Gastroesophageal sphincter (tissue), 4 donors: ENCODE measurements around the gene ADRA2A. TPM values are rescaled to one million over a fixed set of nuclear protein-coding genes. Genes with fewer than 3 reads are reported as not detected.
A peak's percentile ranks its signal among the peaks of the same experiment; 100 is the strongest.

Experiments
- ATAC-seq: fragments of 150-250 bp; one replicate; pipeline ENCODE4 v1.9.1; 2016; ENCODE audit warnings: mild to moderate bottlenecking, moderate library complexity
- H3K27ac ChIP-seq, 4 donors: fragments of 200-600 bp; sonication (generic) in 3 of 4; 1 replicate in 3 of 4; 2 replicates in 1 of 4; pipeline ENCODE4 v1.5.1; 2016 to 2019
- H3K27me3 ChIP-seq: fragments of 200-600 bp; sonication (generic); one replicate; pipeline ENCODE4 v1.5.1; 2019
- H3K36me3 ChIP-seq, 2 donors: fragments of 200-600 bp; sonication (generic); one replicate each; pipeline ENCODE4 v1.5.1; 2019; ENCODE audit warnings: control low read depth in 1 of 2
- H3K4me1 ChIP-seq, 3 donors: fragments of 200-600 bp; sonication (generic); 1 replicate in 2 of 3; 2 replicates in 1 of 3; pipeline ENCODE4 v1.5.1; 2016 to 2019; ENCODE audit warnings: control low read depth in 2 of 3
- H3K4me3 ChIP-seq, 2 donors: fragments of 200-600 bp; sonication (generic); one replicate each; pipeline ENCODE4 v1.5.1; 2019; ENCODE audit warnings: mild to moderate bottlenecking in 1 of 2, moderate library complexity in 1 of 2
- H3K9me3 ChIP-seq, 3 donors: fragments of 200-600 bp; sonication (generic); one replicate each; pipeline ENCODE4 v1.5.1; 2017 to 2019; ENCODE audit warnings: control low read depth in 2 of 3
- CTCF ChIP-seq, 4 experiments: fragments of 200-600 bp in 2 of 4; fragments of 450-650 bp in 2 of 4; sonication (generic) in 1 of 4; IDR thresholded peaks; one replicate each; pipeline ENCODE4 v1.5.1; 2017 to 2019; ENCODE audit warnings: antibody characterized with exemption in 4 of 4, mild to moderate bottlenecking in 2 of 4, moderate library complexity in 2 of 4
- EP300 ChIP-seq: sonication (generic); formaldehyde crosslinking; IDR thresholded peaks from one replicate; pipeline ENCODE4 v1.6.1; 2017; ENCODE audit warnings: antibody characterized with exemption, mild to moderate bottlenecking
- POLR2A ChIP-seq, 2 donors: fragments of 450-650 bp; IDR thresholded peaks; one replicate each; pipeline ENCODE4 v1.6.1; 2017; ENCODE audit warnings: antibody characterized with exemption in 2 of 2, mild to moderate bottlenecking in 2 of 2, moderate library complexity in 1 of 2
- POLR2AphosphoS5 ChIP-seq: sonication (generic); formaldehyde crosslinking; IDR thresholded peaks from one replicate; pipeline ENCODE4 v1.6.1; 2017; ENCODE audit warnings: antibody characterized with exemption
- WGBS, 2 donors: methylation state at CpG; one replicate each; pipeline ENCODE4 v1.1.5; 2018; ENCODE audit warnings: low coverage in 1 of 2; 5-methylcytosine and 5-hydroxymethylcytosine counted together
- total RNA-seq, 4 donors: library from RNA; depleted of rRNA; stranded (reverse); fragments of >200 nt; gene quantifications; one replicate each; pipeline ENCODE4 v1.1.0, GENCODE V29; 2016

Gene ADRA2A
- total RNA-seq, 4 donors from 2014 or later, result 0.62 to 2.7 (median 1.6) TPM

DNA sequence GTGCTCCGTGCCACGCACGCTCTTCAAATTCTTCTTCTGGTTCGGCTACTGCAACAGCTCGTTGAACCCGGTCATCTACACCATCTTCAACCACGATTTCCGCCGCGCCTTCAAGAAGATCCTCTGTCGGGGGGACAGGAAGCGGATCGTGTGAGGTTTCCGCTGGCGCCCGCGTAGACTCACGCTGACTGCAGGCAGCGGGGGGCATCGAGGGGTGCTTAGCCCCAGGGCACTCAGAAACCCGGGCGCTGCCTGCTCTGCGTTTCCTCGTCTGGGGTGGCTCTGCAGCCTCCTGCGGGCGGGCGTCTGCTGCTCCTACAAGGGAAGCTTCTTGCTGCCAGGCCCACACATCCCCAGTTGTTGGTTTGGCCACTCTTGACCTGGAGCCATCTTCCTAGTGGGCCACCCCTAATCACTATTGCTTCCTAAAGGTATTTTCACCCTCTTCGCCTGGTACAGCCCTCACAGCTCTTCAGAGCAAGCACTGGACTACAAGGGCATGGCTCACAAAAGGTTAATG is 2.5 kb downstream of the ADRA2A start:
- Histone ChIP-seq H3K27ac (no peak overlapping the region), H3K27me3 (peaks cover 78% of the 10 kb centered on the region), H3K4me1 (peaks cover 0 to 40% (median 22%) of the 10 kb centered on the region in 3 donors), H3K4me3 (peak overlapping the region in 1 of 2 donors; percentile 53), H3K36me3 (no peaks in the 10 kb centered on the region), H3K9me3 (no peaks in the 10 kb centered on the region)
- no peak for ATAC-seq
- TF ChIP-seq POLR2A (IDR thresholded peaks at IDR 0.05) (no peak), EP300 (no peak), POLR2AphosphoS5 (no peak), CTCF (IDR thresholded peaks at IDR 0.05) (no peak)
- WGBS, 2 donors, result 61% methylated on average over 6 of the region's 28 CpGs; no CpG with 5 or more reads in 1 of the 2 donors

- H3K4me3 ChIP-seq, result no peak overlapping the region
- TF ChIP-seq POLR2A (IDR thresholded peaks at IDR 0.05) (no peak), POLR2AphosphoS5 (no peak), CTCF (IDR thresholded peaks at IDR 0.05) (no peak), EP300 (no peak)
- no peak for ATAC-seq
- no peaks in the 10 kb centered on the region for H3K9me3 ChIP-seq
- peaks cover 73% of the 10 kb centered on the region for H3K27me3 ChIP-seq
- no peaks in the 10 kb centered on the region for H3K36me3 ChIP-seq
- WGBS, 2 donors, result 82 to 87% methylated on average over 2 to 3 of the region's 5 CpGs
- H3K4me1 ChIP-seq, result peaks cover 0 to 40% (median 22%) of the 10 kb centered on the region in 3 donors
- no peak overlapping the region for H3K27ac ChIP-seq
These were observed 3.0 kb downstream of the ADRA2A start for GRCh38 chr10:111079781-111080180.

DNA sequence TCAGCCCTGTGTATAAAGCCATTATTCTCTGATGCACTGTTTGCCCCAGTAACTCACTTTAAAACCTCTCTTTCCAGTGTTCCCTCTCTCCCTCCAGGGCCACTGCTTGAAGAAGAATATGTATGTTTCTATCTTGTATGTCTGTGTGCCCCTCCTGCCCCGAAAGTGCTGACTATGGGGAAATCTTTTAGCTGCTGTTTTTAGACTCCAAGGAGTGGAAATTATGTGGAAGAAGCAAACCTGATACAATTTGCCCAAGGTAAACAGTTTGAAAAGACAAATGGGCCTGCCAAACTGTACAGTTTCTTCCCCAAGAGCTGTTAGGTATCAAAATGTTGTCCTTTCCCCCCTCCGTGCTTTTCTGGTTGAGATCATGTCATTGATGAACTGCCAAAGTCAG is 3.4 kb downstream of the ADRA2A start:
- Histone ChIP-seq H3K36me3 (no peaks in the 10 kb centered on the region), H3K27ac (no peak overlapping the region), H3K27me3 (peaks cover 68% of the 10 kb centered on the region), H3K4me1 (peaks cover 0 to 40% (median 22%) of the 10 kb centered on the region in 3 donors), H3K9me3 (no peaks in the 10 kb centered on the region), H3K4me3 (no peak overlapping the region)
- 68 to 70% methylated on average over 2 of the region's 2 CpGs for WGBS, 2 donors
- TF ChIP-seq CTCF (IDR thresholded peaks at IDR 0.05) (no peak), POLR2A (IDR thresholded peaks at IDR 0.05) (no peak), POLR2AphosphoS5 (no peak), EP300 (no peak)
- ATAC-seq, result no peak

DNA sequence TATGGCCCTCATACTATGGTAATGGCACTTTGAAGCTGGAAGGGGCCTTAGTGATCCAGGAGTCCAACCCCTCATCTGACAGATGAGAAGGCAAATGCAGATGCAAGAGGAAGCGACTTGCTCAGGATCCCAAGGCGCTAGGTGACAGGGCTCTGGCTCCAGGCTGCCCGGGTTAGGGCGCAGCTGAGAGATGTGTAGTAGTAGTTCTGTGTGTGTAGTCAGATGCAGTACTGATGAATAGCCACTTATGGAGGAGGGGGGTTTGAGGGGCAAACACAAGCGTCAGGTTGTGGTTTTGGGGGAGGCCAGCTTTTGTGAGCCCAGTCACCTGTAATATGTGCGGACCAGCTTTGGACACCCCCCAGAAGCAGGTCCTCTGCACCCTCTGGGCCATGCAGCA is 4.8 kb downstream of the ADRA2A start:
- Histone ChIP-seq H3K27ac (no peak overlapping the region), H3K36me3 (no peaks in the 10 kb centered on the region), H3K9me3 (no peaks in the 10 kb centered on the region), H3K27me3 (peaks cover 62% of the 10 kb centered on the region), H3K4me1 (peaks cover 0 to 28% (median 15%) of the 10 kb centered on the region in 3 donors), H3K4me3 (no peak overlapping the region)
- TF ChIP-seq POLR2AphosphoS5, result no peak
- no peak for TF ChIP-seq POLR2A (IDR thresholded peaks at IDR 0.05)
- TF ChIP-seq EP300, result no peak
- TF ChIP-seq CTCF (IDR thresholded peaks at IDR 0.05), result no peak
- ATAC-seq, result no peak
- WGBS, 2 donors, result no CpG with 5 or more reads among the region's 6 CpGs

- no peak for ATAC-seq
- WGBS, 2 donors, result 50 to 60% methylated on average over 1 to 7 of the region's 12 CpGs
- peaks cover 60% of the 10 kb centered on the region for H3K27me3 ChIP-seq
These were observed 5.5 kb downstream of the ADRA2A start for GRCh38 chr10:111082102-111082975.

More at GRCh38 chr10:111082102-111082975, 5.5 kb downstream of the ADRA2A start:
- TF ChIP-seq POLR2AphosphoS5 (no peak), POLR2A (IDR thresholded peaks at IDR 0.05) (no peak), EP300 (no peak), CTCF (IDR thresholded peaks at IDR 0.05) (no peak)
- no peak overlapping the region for H3K27ac ChIP-seq
- H3K4me1 ChIP-seq, result peaks cover 0 to 21% (median 8%) of the 10 kb centered on the region in 3 donors
- H3K36me3 ChIP-seq, result no peaks in the 10 kb centered on the region
- H3K9me3 ChIP-seq, result no peaks in the 10 kb centered on the region
- H3K4me3 ChIP-seq, result no peak overlapping the region
